K562 (cell line): ENCODE data around the gene PCDHGB7. TPM values are rescaled to one million over a fixed set of nuclear protein-coding genes. Genes with fewer than 3 reads are reported as not detected.

ENCODE experiments used
- ATAC-seq: fragments of 200-7000 bp; cut with Tn5 transposase; 3 replicates; pipeline ENCODE4 v1.9.1; 2020; ENCODE audit warnings: moderate library complexity
- BruUV-seq: library from RNA; stranded (reverse); fragments of 400-500 nt; replicated peaks from 2 replicates; lab custom pipeline; 2021; lab: Mats Ljungman, UMichigan
- CTCF ChIA-PET: fragments of 300-600 bp; formaldehyde crosslinking; extraction: SDS; loops from one replicate; lab custom pipeline; 2021; ENCODE audit warnings: low intra/inter-chr PET ratio; lab: Yijun Ruan, JAX
- POLR2A ChIA-PET: fragments of 300-600, 350-650 bp; sonication (Branson Sonifier 250); formaldehyde crosslinking; extraction: SDS; loops from one replicate; lab custom pipeline; 2021; ENCODE audit warnings: antibody characterized with exemption, inconsistent platforms; lab: Yijun Ruan, JAX
- DNase-seq, 4 experiments: peaks; one replicate each; pipeline versions ENCODE4 v3.0.0 to v3.0.0-alpha.2; 2011 to 2018; ENCODE audit warnings: low spot score in 3 of 4, mixed read lengths in 3 of 4; ENCODE audit errors: extremely low read depth in 1 of 4
- FAIRE-seq: peaks from 2 replicates; lab custom pipeline; 2011; peaks lifted over from hg19 to GRCh38; lab: Jason Lieb, UNC
- H2AFZ ChIP-seq: 2 replicates; pipeline ENCODE4 v1.6.0; 2011; ENCODE audit warnings: low read depth, low read length, control low read depth, inconsistent platforms
- H3K27ac ChIP-seq: fragments of 200-600 bp; 3 replicates; pipeline ENCODE4 v1.8.0; 2011; ENCODE audit warnings: low read depth, mild to moderate bottlenecking, control low read depth, inconsistent platforms, low read length, moderate library complexity, mixed read lengths; ENCODE audit errors: extremely low read depth
- H3K27me3 ChIP-seq, 2 experiments: fragments of 300-600 bp in 1 of 2; 2 replicates in 1 of 2; 3 replicates in 1 of 2; pipeline versions ENCODE4 v1.6.0 to v1.8.0; 2011; ENCODE audit warnings: inconsistent platforms in 2 of 2, low read length in 2 of 2, mild to moderate bottlenecking in 1 of 2, mixed read lengths in 1 of 2, moderate library complexity in 1 of 2; ENCODE audit not compliant: control insufficient read depth in 2 of 2, insufficient read depth in 2 of 2
- H3K36me3 ChIP-seq: fragments of 300-600 bp; 3 replicates; pipeline ENCODE4 v1.8.0; 2011; ENCODE audit warnings: mild to moderate bottlenecking, low read length, inconsistent platforms; ENCODE audit not compliant: control insufficient read depth, insufficient read depth
- H3K4me1 ChIP-seq, 2 experiments: fragments of 200-600 bp in 1 of 2; replicated peaks in 1 of 2; 2 replicates in 1 of 2; 3 replicates in 1 of 2; pipeline versions ENCODE4 v1.5.1 to v1.8.0; 2011; ENCODE audit warnings: inconsistent platforms in 2 of 2, low read length in 2 of 2, mild to moderate bottlenecking in 1 of 2, mixed read lengths in 1 of 2, moderate library complexity in 1 of 2; ENCODE audit not compliant: control insufficient read depth in 2 of 2, insufficient read depth in 2 of 2
- H3K4me2 ChIP-seq: 2 replicates; pipeline ENCODE4 v1.6.1; 2011; ENCODE audit warnings: low read length, control low read depth, inconsistent platforms, mixed read lengths; ENCODE audit not compliant: insufficient read depth
- H3K4me3 ChIP-seq: fragments of 200-600 bp; sonication (generic), shearing (Covaris generic); 2 replicates; pipeline ENCODE4 v1.5.1; 2016; ENCODE audit warnings: control low read depth, inconsistent platforms
- H3K79me2 ChIP-seq: fragments of 200-600 bp; 3 replicates; pipeline ENCODE4 v1.8.0; 2011; ENCODE audit warnings: low read length, inconsistent platforms; ENCODE audit not compliant: control insufficient read depth, insufficient read depth
- H3K9ac ChIP-seq, 2 experiments: 2 replicates each; pipeline versions ENCODE4 v1.6.0 to v1.6.1; 2011; ENCODE audit warnings: low read depth in 2 of 2, low read length in 2 of 2, control low read depth in 1 of 2, inconsistent platforms in 1 of 2, mild to moderate bottlenecking in 1 of 2, mixed read lengths in 1 of 2; ENCODE audit not compliant: insufficient read depth in 1 of 2
- H3K9me1 ChIP-seq: one replicate; pipeline ENCODE4 v1.6.0; 2011; ENCODE audit warnings: inconsistent platforms, mild to moderate bottlenecking, low read length, moderate library complexity; ENCODE audit not compliant: control insufficient read depth, insufficient read depth
- H3K9me3 ChIP-seq: replicated peaks from 2 replicates; pipeline ENCODE4 v1.5.1; 2011; ENCODE audit warnings: low read depth, low read length, inconsistent platforms; ENCODE audit not compliant: control insufficient read depth, insufficient read depth
- H4K20me1 ChIP-seq: replicated peaks from 2 replicates; pipeline ENCODE4 v1.6.1; 2011; ENCODE audit warnings: low read length, inconsistent platforms, mixed read lengths; ENCODE audit not compliant: control insufficient read depth, insufficient read depth
- CHAMP1 ChIP-seq: fragments of 450-650 bp; IDR thresholded peaks from 2 replicates; pipeline ENCODE4 v1.6.1; 2016; ENCODE audit warnings: mild to moderate bottlenecking
- CLOCK ChIP-seq: fragments of 250-450 bp; sonication (Bioruptor Pico); IDR thresholded peaks from 2 replicates; pipeline ENCODE4 v1.4.0; 2020; ENCODE audit warnings: mild to moderate bottlenecking, moderate library complexity, borderline replicate concordance
- E2F1 ChIP-seq: sonication (generic); formaldehyde crosslinking; IDR thresholded peaks from 2 replicates; pipeline ENCODE4 v1.8.1; 2023; ENCODE audit warnings: mild to moderate bottlenecking, missing genetic modification reagents, moderate library complexity
- HNRNPLL ChIP-seq: fragments of 200-400 bp; formaldehyde crosslinking; IDR thresholded peaks from 2 replicates; pipeline ENCODE4 v1.6.1; 2017; ENCODE audit warnings: low read length, low read depth, mild to moderate bottlenecking; ENCODE audit not compliant: poor library complexity, severe bottlenecking
- LARP7 ChIP-seq: fragments of 450-650 bp; IDR thresholded peaks from 2 replicates; pipeline ENCODE4 v1.6.1; 2016
- NFIC ChIP-seq: fragments of 450-650 bp; IDR thresholded peaks from 2 replicates; pipeline ENCODE4 v1.6.1; 2017; ENCODE audit warnings: mild to moderate bottlenecking, inconsistent platforms
- NR4A1 ChIP-seq, 2 experiments: fragments of 250-450 bp in 1 of 2; fragments of 450-650 bp in 1 of 2; sonication (Bioruptor Pico) in 1 of 2; IDR thresholded peaks; 2 replicates each; pipeline versions ENCODE4 v1.4.0 to v1.6.1; 2016 to 2020; ENCODE audit warnings: mild to moderate bottlenecking in 2 of 2, missing compliant biosample characterization in 1 of 2, missing genetic modification characterization in 1 of 2, moderate library complexity in 1 of 2
- PHF21A ChIP-seq: fragments of 450-650 bp; IDR thresholded peaks from 2 replicates; pipeline ENCODE4 v1.6.1; 2017; ENCODE audit warnings: low read depth, borderline replicate concordance
- POLR2H ChIP-seq: IDR thresholded peaks from 2 replicates; pipeline ENCODE4 v1.6.1; 2016; ENCODE audit warnings: missing genetic modification characterization, low read depth, mild to moderate bottlenecking, control low read depth, missing compliant biosample characterization, moderate library complexity
- RBM22 ChIP-seq: fragments of 200-400 bp; formaldehyde crosslinking; IDR thresholded peaks from 2 replicates; pipeline ENCODE4 v1.6.1; 2018; ENCODE audit warnings: low read length, low read depth; ENCODE audit not compliant: poor library complexity, severe bottlenecking
- RHOXF2B ChIP-seq: fragments of 250-450 bp; sonication (Bioruptor Pico); conservative IDR thresholded peaks from 2 replicates; pipeline ENCODE4 v1.5.1; 2021
- TAF15 ChIP-seq: fragments of 200-400 bp; formaldehyde crosslinking; IDR thresholded peaks from 2 replicates; pipeline ENCODE4 v1.6.1; 2017; ENCODE audit warnings: mild to moderate bottlenecking, low read depth, low read length, moderate library complexity
- TCF7L2 ChIP-seq: fragments of 150-350 bp; IDR thresholded peaks from 2 replicates; pipeline ENCODE4 v1.6.1; 2016; ENCODE audit warnings: low read depth, mild to moderate bottlenecking, low read length, moderate library complexity
- ZNF124 ChIP-seq: sonication (generic); formaldehyde crosslinking; IDR thresholded peaks from 2 replicates; pipeline ENCODE4 v1.8.1; 2022; ENCODE audit warnings: missing genetic modification reagents
- ZNF280A ChIP-seq: fragments of 450-650 bp; IDR thresholded peaks from 2 replicates; pipeline ENCODE4 v1.6.1; 2018; ENCODE audit warnings: mild to moderate bottlenecking, low read depth; ENCODE audit not compliant: partially characterized antibody
- WGBS: fragments of 100-300 bp; shearing (Covaris generic); methylation state at CpG from one replicate; pipeline ENCODE4 v1.1.6; 2016; ENCODE audit warnings: low coverage, mixed read lengths; ENCODE audit not compliant: insufficient coverage; ENCODE audit errors: missing lambda C conversion rate; 5-methylcytosine and 5-hydroxymethylcytosine counted together
- in situ Hi-C: fragments of 300-500 bp; cut with MboI; formaldehyde crosslinking; loops from 4 replicates; pipeline ENCODE4 v1.15.0; 2018; ENCODE audit warnings: inconsistent platforms, mixed read lengths
- intact Hi-C: fragments of 100-400 bp; cut with micrococcal nuclease; formaldehyde crosslinking; loops from 2 replicates; pipeline ENCODE4 v1.14.2; 2022
- polyA plus RNA-seq, 8 experiments: library from polyadenylated mRNA; depleted of rRNA in 4 of 8; stranded (reverse) in 5 of 8; unstranded in 3 of 8; fragments of >200 nt; fragmentation: Nextera tagmentation in 2 of 8; fragmentation: Illumina TruSeq in 1 of 8; extraction: Ambion mirVana in 2 of 8; extraction: Trizol in 1 of 8; gene quantifications; 2 replicates each; pipeline versions ENCODE4 v1.2.1 to v1.2.3, GENCODE V29; 2011 to 2014; ENCODE audit warnings: inconsistent platforms in 1 of 8, missing spikeins in 1 of 8
- total RNA-seq, 7 experiments: library from RNA; depleted of rRNA in 6 of 7; stranded (reverse); fragments of >200 nt in 6 of 7; fragmentation: Illumina TruSeq in 2 of 7; extraction: Trizol in 2 of 7; gene quantifications; 2 replicates each; pipeline versions ENCODE4 v1.2.1 to v1.2.3, GENCODE V29; 2011 to 2021; ENCODE audit warnings: low replicate concordance in 1 of 7

PCDHGB7 gene
- total and polyA plus RNA-seq, 9 of the 15 experiments (the other 6 are each of a cell fraction or from before 2014, with no cell fraction given), result 0.09 TPM; not detected in 8

GRCh38 chr5:141374627-141375026 lies 42.9 kb upstream of the PCDHGB7 start:
- ATAC-seq (no peak), FAIRE-seq (no peak)
- TF ChIP-seq HNRNPLL, result no peak
- TF ChIP-seq TCF7L2, result no peak
- no peak for TF ChIP-seq CLOCK
- no peak for TF ChIP-seq RHOXF2B (CRISPR knock-in tag)
- TF ChIP-seq E2F1 (CRISPR knock-in tag), result no peak
- TF ChIP-seq ZNF124 (CRISPR knock-in tag), result no peak
- no peak for TF ChIP-seq PHF21A
- TF ChIP-seq TAF15, result no peak
- no peak for TF ChIP-seq LARP7
- no peak for TF ChIP-seq ZNF280A
- no peak for TF ChIP-seq NFIC
- no peak for TF ChIP-seq CHAMP1
- no peak for TF ChIP-seq POLR2H
- no peak for TF ChIP-seq NR4A1 (CRISPR knock-in tag; IDR thresholded peaks at IDR 0.05)
- TF ChIP-seq NR4A1 (tag; IDR thresholded peaks at IDR 0.05), result no peak
- no peak for TF ChIP-seq RBM22

More at GRCh38 chr5:141374627-141375026, 42.9 kb upstream of the PCDHGB7 start:
- WGBS, result 6% methylated on average over 14 of the region's 14 CpGs
- no peaks in the 10 kb centered on the region for H3K36me3 ChIP-seq
- in situ Hi-C loops (no loop called here), intact Hi-C loops (loop anchor here (5.0 kb wide), 1 partner anchor 47 kb away; no protein-coding TSS in a partner anchor)
- peaks cover 0 to 7% of the 10 kb centered on the region in 2 experiments; a peak in 1 of 5 replicates for H3K4me1 ChIP-seq
- no peaks in the 10 kb centered on the region for H4K20me1 ChIP-seq
- H3K9me3 ChIP-seq, result no peaks in the 10 kb centered on the region
- H3K9ac ChIP-seq, result no peak overlapping the region
- H3K4me3 ChIP-seq, result no peak overlapping the region
- CTCF ChIA-PET, result interaction anchor here (1.3 kb wide), 1 partner anchor 140 kb away, joined by 3 read pairs; no protein-coding TSS in a partner anchor
- peaks cover 4 to 38% of the 10 kb centered on the region in 2 experiments; a peak in 4 of 5 replicates for H3K27me3 ChIP-seq
- H3K9me1 ChIP-seq, result no peaks in the 10 kb centered on the region
- no peak overlapping the region for H3K27ac ChIP-seq
- BruUV-seq, result no TSS peak
- DNase-seq, result no peak
- H3K79me2 ChIP-seq, result no peaks in the 10 kb centered on the region
- POLR2A ChIA-PET, result interaction anchor here (0.6 kb wide), 1 partner anchor 206 kb away, joined by 5 read pairs; no protein-coding TSS in a partner anchor
- no peak overlapping the region for H2AFZ ChIP-seq
- no peak overlapping the region for H3K4me2 ChIP-seq
